CD1c-positive myeloid dendritic cell (primary cell): ENCODE results near the gene NAT8L.

ENCODE experiments used
- DNase-seq: peaks from one replicate; pipeline ENCODE4 v3.0.0-alpha.2; 2016; ENCODE audit errors: extremely low spot score

Gene NAT8L

GRCh38 chr4:2045518-2045951 is 13.6 kb upstream of the NAT8L start:
- no peak for DNase-seq

GRCh38 chr4:2046031-2046961 is 12.8 kb upstream of the NAT8L start:
- no peak for DNase-seq

DNA sequence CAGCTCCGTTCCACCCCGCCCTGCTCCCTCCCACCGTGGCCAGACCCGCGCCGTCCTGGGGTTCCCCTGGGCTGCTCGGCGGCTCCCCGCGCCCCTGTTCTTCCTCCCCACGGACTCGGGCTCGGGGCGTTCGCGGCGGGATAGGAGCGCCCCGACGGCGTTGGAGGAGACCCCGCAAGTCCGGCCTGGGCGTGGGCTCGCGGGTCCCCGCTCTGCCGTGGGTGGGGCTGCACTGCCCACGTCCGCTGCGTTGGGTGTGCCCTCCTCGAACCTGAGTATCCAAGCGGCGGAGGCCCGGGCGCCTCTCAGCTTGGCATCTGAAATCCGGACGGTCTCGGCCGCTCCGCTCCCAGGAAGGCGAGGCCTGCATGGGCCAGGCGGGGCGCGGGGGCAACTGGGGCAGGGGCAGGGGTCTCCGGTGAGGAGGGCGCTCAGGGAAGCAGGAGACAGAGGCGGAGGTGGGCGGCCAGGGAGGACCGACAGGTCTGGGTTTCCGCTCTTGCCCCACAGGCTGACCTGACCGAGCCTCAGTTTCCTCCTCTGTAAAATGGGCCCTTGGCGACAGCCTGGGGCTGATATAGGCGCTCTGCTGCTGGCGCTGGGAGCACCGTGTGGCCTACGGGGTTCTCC is 12.0 kb upstream of the NAT8L start:
- no peak for DNase-seq

DNA sequence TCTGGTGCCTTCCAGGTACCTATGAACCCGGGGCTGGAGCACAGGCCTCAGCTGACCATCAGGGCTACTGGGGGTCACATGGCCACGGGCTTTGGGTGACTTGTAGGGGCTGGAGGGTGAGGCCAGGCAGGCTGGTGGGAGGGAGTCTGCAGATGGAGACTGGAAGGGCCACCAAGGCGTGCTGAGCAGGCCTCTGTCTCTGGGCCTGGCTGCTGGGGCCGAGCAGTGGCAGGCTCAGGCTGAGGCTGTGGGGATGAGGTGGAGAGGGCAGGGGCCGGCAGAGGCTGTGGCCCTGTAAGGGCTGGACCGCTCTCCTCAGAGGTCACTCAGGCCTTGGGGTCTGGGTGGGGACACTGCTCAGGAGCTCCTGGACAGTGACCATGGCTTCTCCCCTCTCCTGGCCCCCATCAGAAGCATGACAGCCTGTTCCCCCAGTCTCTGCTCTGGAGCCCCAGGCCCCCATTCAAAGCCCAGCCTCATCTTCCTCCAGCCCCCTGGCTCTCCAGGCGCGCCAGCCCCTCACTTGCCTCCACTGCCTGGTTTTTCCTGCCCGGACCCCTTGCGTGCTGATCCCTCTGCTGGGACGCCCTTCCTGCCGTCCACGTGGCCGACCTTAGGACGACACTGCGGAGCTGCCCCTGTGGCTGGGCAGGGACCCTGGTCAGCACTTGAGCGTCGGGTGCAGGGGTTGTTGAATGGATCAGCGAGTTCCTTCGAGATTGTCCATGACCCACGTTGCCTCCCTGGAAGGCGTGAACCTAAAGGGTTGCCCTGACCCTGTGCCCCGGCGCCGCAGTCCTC is 11.1 kb upstream of the NAT8L start:
- no peak for DNase-seq

- no peak for DNase-seq
These were observed 10.3 kb upstream of the NAT8L start for GRCh38 chr4:2048831-2049230.

- DNase-seq: no peak
These were observed 9.7 kb upstream of the NAT8L start for GRCh38 chr4:2049381-2049780.

GRCh38 chr4:2049811-2050210 is 9.3 kb upstream of the NAT8L start:
- DNase-seq: no peak

- DNase-seq: no peak
These were observed 8.0 kb upstream of the NAT8L start for GRCh38 chr4:2051086-2051485.

GRCh38 chr4:2054217-2054616 is 4.9 kb upstream of the NAT8L start:
- DNase-seq: no peak

- DNase-seq: no peak
These were observed 1.6 kb upstream of the NAT8L start for GRCh38 chr4:2057382-2058065.

DNA sequence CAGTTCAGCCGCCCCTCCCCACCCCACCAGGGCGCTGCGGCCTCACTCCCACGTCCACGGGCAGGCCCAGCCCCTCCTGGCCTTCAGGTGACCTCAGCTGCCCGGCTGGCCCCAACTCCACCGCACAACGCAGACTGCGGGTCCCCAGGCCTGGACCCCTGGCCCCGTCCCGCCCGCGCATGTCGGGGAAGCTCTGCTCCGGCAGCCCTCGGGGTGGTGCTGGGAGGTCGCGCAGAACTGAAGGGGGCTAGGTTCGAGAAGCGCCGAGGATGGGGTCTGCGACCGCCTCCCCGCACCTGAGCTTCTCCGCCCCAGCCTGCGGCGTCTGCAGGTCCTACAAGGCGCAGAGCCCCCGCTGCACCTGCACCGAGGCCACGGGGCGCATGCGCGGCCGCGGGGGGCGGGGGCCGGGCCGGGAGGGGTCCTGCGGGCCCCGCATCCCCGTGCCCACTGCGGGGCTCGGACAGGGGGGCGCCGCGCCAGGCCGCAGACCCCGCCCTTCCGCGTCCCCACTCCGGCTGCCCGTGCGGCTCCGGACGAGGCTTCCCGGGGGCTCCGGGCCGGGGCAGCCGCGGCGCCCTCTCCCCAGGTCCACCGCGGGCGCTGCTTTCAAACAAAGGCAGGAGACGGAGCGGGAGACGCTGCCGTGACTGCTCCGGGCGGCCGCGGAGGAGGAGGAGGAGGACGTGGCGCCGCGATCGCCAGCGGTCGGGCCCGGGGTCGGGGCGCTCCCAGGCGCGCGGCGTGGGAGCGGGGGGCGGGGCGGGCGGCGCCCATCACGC is 672 bp upstream of the NAT8L start:
- peak; percentile 19 for DNase-seq

DNA sequence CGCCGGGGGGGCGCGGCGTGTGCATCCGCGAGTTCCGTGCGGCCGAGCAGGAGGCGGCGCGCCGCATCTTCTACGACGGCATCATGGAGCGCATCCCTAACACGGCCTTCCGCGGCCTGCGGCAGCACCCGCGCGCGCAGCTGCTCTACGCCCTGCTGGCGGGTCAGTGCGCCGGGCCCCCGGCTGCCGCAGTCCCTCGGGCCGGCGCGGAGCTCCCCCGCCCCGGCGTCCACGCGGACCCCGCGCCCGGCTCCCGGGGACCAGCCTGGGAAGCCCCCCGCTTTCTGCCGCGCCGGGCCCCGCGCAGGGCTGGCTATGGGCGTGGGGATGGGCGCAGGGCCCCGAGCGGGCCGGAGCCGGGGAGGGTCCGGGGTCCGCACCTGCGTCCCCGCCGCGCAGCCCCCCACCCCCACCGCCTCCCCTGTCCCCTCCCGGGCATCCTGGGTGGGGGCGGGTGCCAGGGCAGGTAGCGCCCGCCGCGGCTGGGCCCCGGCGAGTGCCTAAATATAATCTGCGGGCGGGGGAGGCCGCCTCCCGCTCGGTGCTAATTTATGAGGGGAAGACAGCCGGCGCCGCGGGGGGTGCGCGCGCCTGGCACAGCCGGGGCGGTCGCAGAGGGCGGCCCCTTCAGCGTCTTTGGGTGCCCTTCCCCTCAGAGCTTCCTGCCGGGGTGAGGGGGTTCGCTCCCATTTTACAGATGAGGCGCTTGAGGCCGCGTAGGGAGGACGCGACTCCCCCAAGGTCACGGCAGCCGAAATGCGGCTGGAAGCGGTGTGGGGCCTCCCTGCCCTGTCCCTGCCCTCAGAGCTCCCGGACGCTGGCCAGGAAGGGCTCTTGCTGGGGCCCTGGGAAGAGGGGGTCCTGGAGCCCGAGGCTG is 837 bp downstream of the NAT8L start:
- peak; percentile 15 for DNase-seq

- no peak for DNase-seq
These were observed 1.6 kb downstream of the NAT8L start for GRCh38 chr4:2060611-2061185.

DNA sequence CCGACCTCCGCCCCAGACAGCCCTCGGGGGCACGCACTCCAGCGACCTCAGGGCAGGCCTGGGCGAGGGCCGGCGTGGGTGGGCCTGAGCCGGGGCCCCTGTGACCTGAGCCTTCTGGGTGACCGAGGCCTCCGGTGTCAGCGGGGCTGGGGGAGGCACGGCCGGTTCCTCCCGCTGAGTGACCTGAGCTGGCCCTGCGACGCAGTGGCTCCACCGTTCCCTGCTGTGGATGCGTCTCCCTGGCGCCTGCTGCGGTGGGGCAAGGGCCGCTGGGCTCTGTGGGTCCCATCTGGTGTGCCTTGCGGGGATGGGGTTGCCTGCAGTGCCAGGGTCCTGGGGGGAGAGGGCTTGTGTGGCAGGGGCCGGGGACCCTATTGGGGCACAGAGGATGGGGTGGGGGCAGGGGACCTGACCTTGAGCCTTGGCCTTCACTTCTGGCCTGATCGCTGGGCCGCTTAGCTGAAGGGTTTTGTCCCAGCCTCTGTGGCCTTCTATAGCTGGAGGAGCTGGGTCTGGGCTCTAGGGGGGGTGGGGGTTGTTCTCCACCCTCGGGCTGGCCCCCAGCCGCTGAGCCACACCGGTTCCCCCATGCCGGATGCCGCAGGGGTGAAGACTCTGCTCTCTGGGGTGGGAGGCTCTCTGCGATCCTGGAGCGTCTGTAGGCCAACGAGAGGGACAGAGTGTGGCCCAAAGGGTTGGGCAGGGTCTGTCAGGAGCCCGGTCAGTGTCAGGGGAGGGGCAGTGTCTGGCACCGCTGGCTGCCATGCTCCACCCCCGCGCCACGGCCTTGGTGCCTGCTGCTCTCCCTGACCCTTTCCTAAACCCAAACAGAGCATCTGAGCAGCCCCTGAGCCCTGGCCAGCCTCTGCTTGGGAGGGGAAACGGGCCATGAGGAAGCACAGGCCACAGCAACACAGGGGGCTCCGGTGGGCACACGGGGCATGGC is 2.3 kb downstream of the NAT8L start:
- DNase-seq: no peak

DNA sequence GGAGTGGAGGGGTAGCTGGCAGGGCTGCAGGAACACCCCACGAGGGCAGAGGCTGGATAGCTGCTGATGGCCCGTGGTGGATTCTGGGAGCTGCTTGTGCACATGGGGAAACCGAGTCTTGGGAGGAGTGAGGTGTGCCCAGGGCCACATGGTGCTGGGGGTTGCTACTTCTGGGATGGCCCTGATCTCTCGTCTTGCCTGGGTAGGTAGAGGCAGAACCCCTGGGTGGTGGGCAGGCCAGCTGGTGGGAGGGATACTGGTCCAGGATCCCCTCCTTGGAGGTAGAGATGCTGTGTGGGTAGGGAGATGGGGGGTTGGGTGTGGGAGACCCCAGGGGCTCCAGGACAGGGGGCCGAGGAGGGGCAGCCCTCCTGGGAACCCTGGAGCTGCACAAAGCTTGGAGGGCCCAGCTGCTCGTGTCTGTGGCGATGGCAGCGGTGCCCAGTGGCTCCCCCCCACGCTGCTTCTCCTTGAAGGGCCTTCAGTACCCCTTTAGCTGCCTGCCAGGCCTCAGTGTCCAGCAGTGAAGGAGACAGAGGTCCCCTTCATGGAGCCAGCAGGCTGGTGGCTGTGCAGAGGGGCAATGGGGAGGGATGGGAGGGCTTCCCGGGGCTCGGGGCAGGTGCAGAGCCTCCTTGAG is 3.2 kb downstream of the NAT8L start:
- DNase-seq: no peak

DNA sequence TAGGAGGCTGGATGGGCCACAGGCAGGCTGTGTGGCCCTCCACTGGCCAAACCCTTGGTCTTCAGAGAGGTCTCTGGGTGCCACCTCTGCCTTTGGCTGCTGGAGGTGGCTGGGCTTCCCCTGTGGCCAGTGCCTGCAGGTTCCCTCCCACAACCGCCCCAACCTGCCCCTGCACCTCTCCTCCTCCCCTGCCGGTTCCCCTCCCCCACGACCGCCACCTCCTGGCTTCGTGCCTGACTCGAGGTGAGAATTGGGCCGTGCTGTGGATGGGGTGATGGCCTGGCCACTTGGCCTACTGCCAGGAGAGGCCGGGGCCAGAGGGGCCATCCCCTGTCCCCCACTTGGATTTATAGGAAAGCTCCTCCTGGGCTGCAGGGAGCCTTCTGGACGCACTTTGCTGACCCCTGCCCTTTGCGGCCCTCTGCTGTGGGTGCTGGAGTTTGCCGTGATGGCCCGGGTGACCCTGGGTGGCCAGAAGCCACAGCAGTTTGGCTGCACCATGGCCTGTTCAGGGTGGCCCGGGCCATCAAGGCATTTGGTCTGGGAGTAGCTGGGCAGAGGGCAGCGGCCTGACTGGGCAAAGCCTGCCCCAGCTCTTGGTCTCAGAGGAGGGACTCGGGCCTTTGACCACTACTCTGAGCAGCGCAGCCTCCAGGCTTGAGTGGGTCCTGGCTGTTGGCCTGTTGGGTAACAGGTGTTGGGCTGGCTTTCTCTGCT is 3.8 kb downstream of the NAT8L start:
- DNase-seq: no peak

DNA sequence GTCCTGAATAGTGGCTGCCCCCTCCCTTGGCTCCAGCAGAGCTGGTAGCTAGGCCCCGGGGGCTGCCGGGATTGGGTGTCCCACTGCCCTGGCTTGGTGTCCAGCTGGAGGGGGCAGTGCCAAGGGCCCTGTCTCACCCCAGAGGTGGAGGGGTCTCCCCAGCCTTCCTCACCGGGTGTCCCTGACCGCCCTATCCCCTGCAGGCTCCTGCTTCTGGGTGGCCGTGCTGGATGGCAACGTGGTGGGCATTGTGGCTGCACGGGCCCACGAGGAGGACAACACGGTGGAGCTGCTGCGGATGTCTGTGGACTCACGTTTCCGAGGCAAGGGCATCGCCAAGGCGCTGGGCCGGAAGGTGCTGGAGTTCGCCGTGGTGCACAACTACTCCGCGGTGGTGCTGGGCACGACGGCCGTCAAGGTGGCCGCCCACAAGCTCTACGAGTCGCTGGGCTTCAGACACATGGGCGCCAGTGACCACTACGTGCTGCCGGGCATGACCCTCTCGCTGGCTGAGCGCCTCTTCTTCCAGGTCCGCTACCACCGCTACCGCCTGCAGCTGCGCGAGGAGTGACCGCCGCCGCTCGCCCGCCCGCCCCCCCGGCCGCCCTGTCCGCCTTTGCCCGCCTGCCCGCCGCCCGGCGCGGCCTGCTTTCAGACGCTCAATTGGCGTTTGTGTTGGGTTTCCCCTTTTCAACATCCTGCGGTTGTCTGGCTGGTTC is 4.6 kb downstream of the NAT8L start:
- no peak for DNase-seq
